ENCODE data around the gene DCLRE1C. TPM values are rescaled to one million over a fixed set of nuclear protein-coding genes. Genes with fewer than 3 reads are reported as not detected.
"Not testable (repeated sequence)": the region's sequence is repeated elsewhere in the genome, so short reads cannot be mapped to it uniquely, and the experiment has no call there.

Gene DCLRE1C
- total and polyA plus RNA-seq, 4 donors = 0.93 to 9.9 (median 3.1) TPM

DNA sequence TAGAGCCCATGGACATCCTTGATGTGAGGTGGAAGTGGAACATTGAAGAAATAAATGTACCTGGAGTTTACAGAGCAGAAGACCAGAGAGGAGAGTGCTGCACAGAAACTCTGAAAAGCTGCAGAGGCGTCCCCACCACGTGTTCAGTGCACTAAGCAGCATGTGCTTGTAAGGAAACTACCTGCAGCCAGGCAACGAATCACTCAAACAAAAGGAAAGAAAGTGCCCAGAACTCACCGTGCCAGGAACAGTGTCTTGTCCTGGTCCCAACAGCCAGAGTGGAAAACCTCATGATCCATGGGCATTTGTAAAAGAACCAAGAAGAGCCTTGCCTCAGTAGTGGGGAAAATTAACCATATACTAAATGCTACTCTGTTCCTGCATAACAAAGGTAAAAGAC, 42.9 kb downstream of the DCLRE1C start:
- TF ChIP-seq TAF1 (conservative IDR thresholded peaks at IDR 0.05) (no peak), RAD21 (IDR thresholded peaks at IDR 0.05) (no peak), NR2F2 (IDR thresholded peaks at IDR 0.05) (no peak), RXRA (IDR thresholded peaks at IDR 0.05) (no peak), YY1 (IDR thresholded peaks at IDR 0.05) (no peak), EGR1 (IDR thresholded peaks at IDR 0.05; ENCODE audit: low read depth in 2 of 2) (no peak), FOXA1 (IDR thresholded peaks at IDR 0.05) (no peak)
- H3K36me3 ChIP-seq (ENCODE audit: control insufficient read depth in 4 of 4, insufficient read depth in 3 of 4, low read depth in 1 of 4, low read length in 3 of 4) = peaks cover 0 to 21% (median 10%) of the 10 kb centered on the region in 4 donors
- DNase-seq (ENCODE audit: low spot score) = no peak
- no peak overlapping the region for H3K9ac ChIP-seq (ENCODE audit: low read depth in 1 of 2, low read length in 2 of 2)
- no peaks in the 10 kb centered on the region for H3K9me3 ChIP-seq (ENCODE audit: control insufficient read depth in 4 of 4, low read length in 3 of 4)
- WGBS = over 99% methylated on average over 4 of the region's 4 CpGs
- H3K27me3 ChIP-seq (ENCODE audit: control insufficient read depth in 4 of 4, insufficient read depth in 4 of 4, low read length in 3 of 4) = no peaks in the 10 kb centered on the region
- no peaks in the 10 kb centered on the region for H3K4me1 ChIP-seq (ENCODE audit: control insufficient read depth in 4 of 4, insufficient read depth in 4 of 4, low read length in 3 of 4)
- no peak overlapping the region for H3K4me3 ChIP-seq (ENCODE audit: low read depth in 1 of 3, low read length in 3 of 3)
- H3K27ac ChIP-seq (ENCODE audit: low read depth in 1 of 2, low read length in 2 of 2) = no peak overlapping the region

DNA sequence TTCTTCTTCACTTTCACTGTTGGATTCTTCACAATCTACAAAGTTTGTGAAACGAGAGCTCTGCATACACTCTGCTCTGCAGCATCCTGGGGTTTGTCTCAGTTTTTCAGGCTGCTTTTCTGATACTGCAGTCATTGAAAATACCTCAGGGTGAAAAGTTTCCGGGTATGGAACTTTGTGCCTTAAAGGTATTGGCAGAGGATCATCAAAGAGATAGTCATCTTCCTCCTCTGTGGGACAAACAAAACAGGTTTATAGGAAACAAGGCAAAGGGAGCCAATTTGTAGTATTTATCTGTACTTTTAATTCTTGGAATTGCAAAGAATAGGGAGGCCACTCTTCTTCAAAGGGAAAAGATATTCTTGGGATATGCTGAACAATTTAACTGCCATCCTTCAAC, 44.8 kb downstream of the DCLRE1C start:
- H3K36me3 ChIP-seq (ENCODE audit: control insufficient read depth in 4 of 4, insufficient read depth in 3 of 4, low read depth in 1 of 4, low read length in 3 of 4) = peaks cover 0 to 19% (median 8%) of the 10 kb centered on the region in 4 donors
- H3K9me3 ChIP-seq (ENCODE audit: control insufficient read depth in 4 of 4, low read length in 3 of 4) = no peaks in the 10 kb centered on the region
- no peak overlapping the region for H3K27ac ChIP-seq (ENCODE audit: low read depth in 1 of 2, low read length in 2 of 2)
- WGBS = 97% methylated on average over 2 of the region's 2 CpGs
- no peak overlapping the region for H3K4me3 ChIP-seq (ENCODE audit: low read depth in 1 of 3, low read length in 3 of 3)
- no peak overlapping the region for H3K9ac ChIP-seq (ENCODE audit: low read depth in 1 of 2, low read length in 2 of 2)
- TF ChIP-seq EGR1 (IDR thresholded peaks at IDR 0.05; ENCODE audit: low read depth in 2 of 2) = no peak
- TF ChIP-seq TAF1 (conservative IDR thresholded peaks at IDR 0.05) = no peak
- TF ChIP-seq, protein P1, sequence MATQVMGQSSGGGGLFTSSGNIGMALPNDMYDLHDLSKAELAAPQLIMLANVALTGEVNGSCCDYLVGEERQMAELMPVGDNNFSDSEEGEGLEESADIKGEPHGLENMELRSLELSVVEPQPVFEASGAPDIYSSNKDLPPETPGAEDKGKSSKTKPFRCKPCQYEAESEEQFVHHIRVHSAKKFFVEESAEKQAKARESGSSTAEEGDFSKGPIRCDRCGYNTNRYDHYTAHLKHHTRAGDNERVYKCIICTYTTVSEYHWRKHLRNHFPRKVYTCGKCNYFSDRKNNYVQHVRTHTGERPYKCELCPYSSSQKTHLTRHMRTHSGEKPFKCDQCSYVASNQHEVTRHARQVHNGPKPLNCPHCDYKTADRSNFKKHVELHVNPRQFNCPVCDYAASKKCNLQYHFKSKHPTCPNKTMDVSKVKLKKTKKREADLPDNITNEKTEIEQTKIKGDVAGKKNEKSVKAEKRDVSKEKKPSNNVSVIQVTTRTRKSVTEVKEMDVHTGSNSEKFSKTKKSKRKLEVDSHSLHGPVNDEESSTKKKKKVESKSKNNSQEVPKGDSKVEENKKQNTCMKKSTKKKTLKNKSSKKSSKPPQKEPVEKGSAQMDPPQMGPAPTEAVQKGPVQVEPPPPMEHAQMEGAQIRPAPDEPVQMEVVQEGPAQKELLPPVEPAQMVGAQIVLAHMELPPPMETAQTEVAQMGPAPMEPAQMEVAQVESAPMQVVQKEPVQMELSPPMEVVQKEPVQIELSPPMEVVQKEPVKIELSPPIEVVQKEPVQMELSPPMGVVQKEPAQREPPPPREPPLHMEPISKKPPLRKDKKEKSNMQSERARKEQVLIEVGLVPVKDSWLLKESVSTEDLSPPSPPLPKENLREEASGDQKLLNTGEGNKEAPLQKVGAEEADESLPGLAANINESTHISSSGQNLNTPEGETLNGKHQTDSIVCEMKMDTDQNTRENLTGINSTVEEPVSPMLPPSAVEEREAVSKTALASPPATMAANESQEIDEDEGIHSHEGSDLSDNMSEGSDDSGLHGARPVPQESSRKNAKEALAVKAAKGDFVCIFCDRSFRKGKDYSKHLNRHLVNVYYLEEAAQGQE (IDR thresholded peaks at IDR 0.05) = no peak
- TF ChIP-seq HNF4A (conservative IDR thresholded peaks at IDR 0.05) = no peak
- TF ChIP-seq, protein P2, sequence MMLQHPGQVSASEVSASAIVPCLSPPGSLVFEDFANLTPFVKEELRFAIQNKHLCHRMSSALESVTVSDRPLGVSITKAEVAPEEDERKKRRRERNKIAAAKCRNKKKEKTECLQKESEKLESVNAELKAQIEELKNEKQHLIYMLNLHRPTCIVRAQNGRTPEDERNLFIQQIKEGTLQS (IDR thresholded peaks at IDR 0.05) = no peak
- TF ChIP-seq, protein P3, sequence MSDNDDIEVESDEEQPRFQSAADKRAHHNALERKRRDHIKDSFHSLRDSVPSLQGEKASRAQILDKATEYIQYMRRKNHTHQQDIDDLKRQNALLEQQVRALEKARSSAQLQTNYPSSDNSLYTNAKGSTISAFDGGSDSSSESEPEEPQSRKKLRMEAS (IDR thresholded peaks at IDR 0.05) = no peak
- TF ChIP-seq RXRA (IDR thresholded peaks at IDR 0.05) = no peak
- no peak for TF ChIP-seq SP1 (IDR thresholded peaks at IDR 0.05)
- TF ChIP-seq NR2F2 (IDR thresholded peaks at IDR 0.05) = no peak
- TF ChIP-seq GABPA (IDR thresholded peaks at IDR 0.05 in 1 of 2, conservative IDR thresholded peaks at IDR 0.05 in 1 of 2) = no peak
- TF ChIP-seq HNF4G (IDR thresholded peaks at IDR 0.05) = no peak
- TF ChIP-seq JUND (IDR thresholded peaks at IDR 0.05) = no peak
- no peak for TF ChIP-seq FOXA2 (IDR thresholded peaks at IDR 0.05)
- no peak for TF ChIP-seq YY1 (IDR thresholded peaks at IDR 0.05)
- TF ChIP-seq RAD21 (IDR thresholded peaks at IDR 0.05) = no peak
- no peaks in the 10 kb centered on the region for H3K4me1 ChIP-seq (ENCODE audit: control insufficient read depth in 4 of 4, insufficient read depth in 4 of 4, low read length in 3 of 4)
- no peaks in the 10 kb centered on the region for H3K27me3 ChIP-seq (ENCODE audit: control insufficient read depth in 4 of 4, insufficient read depth in 4 of 4, low read length in 3 of 4)
- DNase-seq (ENCODE audit: low spot score) = no peak

DNA sequence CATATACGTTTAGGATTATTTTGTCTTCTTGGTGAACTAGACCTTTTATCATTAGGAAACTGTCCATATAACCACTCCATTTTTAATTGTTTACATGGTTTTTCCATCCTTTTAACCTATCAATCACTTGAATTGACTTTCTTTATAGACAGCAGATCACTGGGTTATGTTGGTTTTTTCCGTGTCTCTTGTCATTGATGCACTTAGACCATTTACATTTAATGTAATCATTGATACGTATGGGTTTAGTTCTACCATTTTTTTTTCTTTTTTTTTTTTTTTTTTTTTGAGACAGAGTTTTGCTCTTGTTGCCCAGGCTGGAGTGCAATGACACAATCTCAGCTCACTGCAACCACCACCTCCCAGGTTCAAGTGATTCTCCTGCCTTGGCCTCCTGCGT, 46.3 kb downstream of the DCLRE1C start:
- not testable (repeated sequence) for H3K4me1 ChIP-seq (ENCODE audit: control insufficient read depth in 4 of 4, insufficient read depth in 4 of 4, low read length in 3 of 4); H3K27me3 ChIP-seq (ENCODE audit: control insufficient read depth in 4 of 4, insufficient read depth in 4 of 4, low read length in 3 of 4); H3K4me3 ChIP-seq (ENCODE audit: low read depth in 1 of 3, low read length in 3 of 3); H3K9me3 ChIP-seq (ENCODE audit: control insufficient read depth in 4 of 4, low read length in 3 of 4); H3K27ac ChIP-seq (ENCODE audit: low read depth in 1 of 2, low read length in 2 of 2); H3K9ac ChIP-seq (ENCODE audit: low read depth in 1 of 2, low read length in 2 of 2); DNase-seq (ENCODE audit: low spot score)
- peaks cover 0 to 19% (median 6%) of the 10 kb centered on the region in 4 donors for H3K36me3 ChIP-seq (ENCODE audit: control insufficient read depth in 4 of 4, insufficient read depth in 3 of 4, low read depth in 1 of 4, low read length in 3 of 4)
- over 99% methylated on average over 4 of the region's 4 CpGs for WGBS
